ENCODE data around the gene ALDH16A1. TPM values are rescaled to one million over a fixed set of nuclear protein-coding genes. Genes with fewer than 3 reads are reported as not detected.

The ALDH16A1 gene
- total RNA-seq, 1 experiment from 2014 or later = 11.0 TPM

DNA sequence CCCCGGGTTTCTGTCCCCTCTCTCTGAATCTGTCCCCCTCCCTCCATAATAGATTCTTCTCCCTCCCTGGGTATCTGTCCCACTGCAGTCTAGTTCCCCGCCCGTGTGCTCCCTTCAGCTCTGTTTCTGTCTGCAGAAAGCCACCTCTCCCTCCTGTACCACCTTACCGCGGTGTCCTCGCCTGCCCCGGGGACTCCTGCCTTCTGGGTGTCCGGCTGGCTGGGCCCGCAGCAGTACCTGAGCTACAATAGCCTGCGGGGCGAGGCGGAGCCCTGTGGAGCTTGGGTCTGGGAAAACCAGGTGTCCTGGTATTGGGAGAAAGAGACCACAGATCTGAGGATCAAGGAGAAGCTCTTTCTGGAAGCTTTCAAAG lies 60.7 kb downstream of the ALDH16A1 start:
- Histone ChIP-seq H3K9me3 (replicated peaks) (no peaks in the 10 kb centered on the region), H3K27me3 (no peaks in the 10 kb centered on the region), H3K36me3 (no peaks in the 10 kb centered on the region), H3K27ac (peak overlapping the region; percentile 83), H3K4me1 (no peaks in the 10 kb centered on the region), H3K4me3 (peak overlapping the region; percentile 89)
- DNase-seq = no peak

DNA sequence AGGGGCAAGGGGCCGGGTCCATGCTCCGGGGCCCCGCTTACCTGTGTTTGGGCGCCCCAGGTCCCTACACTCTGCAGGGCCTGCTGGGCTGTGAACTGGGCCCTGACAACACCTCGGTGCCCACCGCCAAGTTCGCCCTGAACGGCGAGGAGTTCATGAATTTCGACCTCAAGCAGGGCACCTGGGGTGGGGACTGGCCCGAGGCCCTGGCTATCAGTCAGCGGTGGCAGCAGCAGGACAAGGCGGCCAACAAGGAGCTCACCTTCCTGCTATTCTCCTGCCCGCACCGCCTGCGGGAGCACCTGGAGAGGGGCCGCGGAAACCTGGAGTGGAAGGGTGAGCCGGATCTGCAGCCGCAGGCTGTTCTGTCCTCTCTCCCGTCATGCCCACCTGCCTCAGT lies 61.1 kb downstream of the ALDH16A1 start:
- no peaks in the 10 kb centered on the region for H3K27me3 ChIP-seq
- H3K27ac ChIP-seq = peak overlapping the region; percentile 83; the same call in 1 of the 2 replicates
- H3K4me3 ChIP-seq = no peak overlapping the region; the same call in 1 of the 2 replicates
- H3K9me3 ChIP-seq (replicated peaks) = no peaks in the 10 kb centered on the region
- DNase-seq = no peak
- H3K36me3 ChIP-seq = no peaks in the 10 kb centered on the region; the same call in 1 of the 2 replicates
- H3K4me1 ChIP-seq = no peaks in the 10 kb centered on the region

DNA sequence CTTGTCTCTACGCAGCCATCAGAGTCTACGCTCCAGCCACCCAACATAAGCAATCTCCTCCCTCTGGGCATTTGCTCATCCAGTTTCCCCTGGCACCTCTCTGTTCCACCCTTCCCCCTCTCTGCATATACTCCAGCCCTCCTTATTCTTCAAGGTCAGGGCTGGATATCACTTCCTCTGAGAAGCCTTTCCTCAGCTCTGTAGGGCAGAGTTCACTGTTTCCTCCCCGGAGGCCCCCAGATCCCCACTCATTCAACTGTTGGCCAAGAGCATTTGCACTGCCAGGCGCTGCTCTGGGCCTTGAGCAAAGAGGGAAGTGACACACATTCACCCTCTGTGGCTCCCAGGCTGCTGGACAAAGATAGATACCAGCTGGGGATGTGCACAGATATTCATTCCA lies 62.7 kb downstream of the ALDH16A1 start:
- Histone ChIP-seq H3K4me3 (no peak overlapping the region), H3K9me3 (replicated peaks) (no peaks in the 10 kb centered on the region), H3K27ac (no peak overlapping the region), H3K27me3 (no peaks in the 10 kb centered on the region), H3K4me1 (no peaks in the 10 kb centered on the region), H3K36me3 (no peaks in the 10 kb centered on the region; the same call in 1 of the 2 replicates)
- DNase-seq = no peak

DNA sequence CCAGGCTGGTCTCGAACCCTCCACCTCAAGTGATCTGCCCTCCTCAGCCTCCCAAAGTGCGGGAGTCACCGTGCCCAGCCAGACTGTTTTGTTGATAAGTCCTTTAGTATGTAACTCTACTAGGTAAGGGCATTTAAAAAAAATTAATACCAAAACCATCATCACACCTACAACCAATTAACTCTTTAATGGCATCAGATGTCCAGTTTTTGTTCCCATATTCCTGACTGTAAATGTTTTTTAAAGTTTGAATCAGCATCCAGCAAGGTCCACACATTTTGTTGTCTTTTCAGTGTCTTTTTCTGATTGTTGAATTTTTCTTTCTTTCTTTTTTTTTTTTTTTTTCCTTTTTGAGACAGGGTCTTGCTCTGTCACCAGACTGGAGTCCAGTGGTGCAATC lies 65.0 kb downstream of the ALDH16A1 start:
- Histone ChIP-seq H3K4me1 (no peaks in the 10 kb centered on the region), H3K4me3 (no peak overlapping the region), H3K36me3 (no peaks in the 10 kb centered on the region; the same call in 1 of the 2 replicates), H3K27me3 (no peaks in the 10 kb centered on the region), H3K9me3 (replicated peaks) (no peaks in the 10 kb centered on the region), H3K27ac (no peak overlapping the region)
- DNase-seq = no peak

Other genes starting within 250 kb of the ALDH16A1 start
- gene SLC6A16, start 128.0 kb upstream of the ALDH16A1 start, total RNA-seq (2014; rRNA removed; shearing (Covaris generic)) = 0.33 and 0.40 TPM in 2 replicates
- gene CD37, start 117.8 kb upstream of the ALDH16A1 start, total RNA-seq (2014; rRNA removed; shearing (Covaris generic)) = not detected in 2 replicates
- 72.1 and 72.3 TPM in 2 replicates for gene TEAD2, start 90.8 kb upstream of the ALDH16A1 start, total RNA-seq (2014; rRNA removed; shearing (Covaris generic))
- gene DKKL1, start 89.3 kb upstream of the ALDH16A1 start, total RNA-seq (2014; rRNA removed; shearing (Covaris generic)) = 0.13 and 0.24 TPM in 2 replicates
- not detected in 2 replicates for gene KASH5, start 65.0 kb upstream of the ALDH16A1 start, total RNA-seq (2014; rRNA removed; shearing (Covaris generic))
- gene PTH2, start 29.8 kb upstream of the ALDH16A1 start, total RNA-seq (2014; rRNA removed; shearing (Covaris generic)) = not detected in 2 replicates
- gene GFY, start 27.8 kb upstream of the ALDH16A1 start, total RNA-seq (2014; rRNA removed; shearing (Covaris generic)) = not detected in 2 replicates
- 0.18 TPM in 1 of 2 replicates, not detected in the other for gene SLC17A7, start 11.7 kb upstream of the ALDH16A1 start, total RNA-seq (2014; rRNA removed; shearing (Covaris generic))
- 68.4 and 83.4 TPM in 2 replicates for gene PIH1D1, start 1.4 kb upstream of the ALDH16A1 start, total RNA-seq (2014; rRNA removed; shearing (Covaris generic))
- gene FLT3LG, start 21.0 kb downstream of the ALDH16A1 start, total RNA-seq (2014; rRNA removed; shearing (Covaris generic)) = 0.61 and 1.0 TPM in 2 replicates
- gene RPL13A, start 34.4 kb downstream of the ALDH16A1 start, total RNA-seq (2014; rRNA removed; shearing (Covaris generic)) = 3,376 and 3,926 TPM in 2 replicates
- gene RPS11, start 43.2 kb downstream of the ALDH16A1 start, total RNA-seq (2014; rRNA removed; shearing (Covaris generic)) = 2,852 and 3,079 TPM in 2 replicates
- 25.0 and 26.6 TPM in 2 replicates for gene FCGRT, start 59.4 kb downstream of the ALDH16A1 start, total RNA-seq (2014; rRNA removed; shearing (Covaris generic))
- 2.8 and 3.4 TPM in 2 replicates for gene RCN3, start 74.8 kb downstream of the ALDH16A1 start, total RNA-seq (2014; rRNA removed; shearing (Covaris generic))
- 54.2 and 66.5 TPM in 2 replicates for gene NOSIP, start 127.3 kb downstream of the ALDH16A1 start, total RNA-seq (2014; rRNA removed; shearing (Covaris generic))
- 0.51 and 0.58 TPM in 2 replicates for gene PRRG2, start 128.1 kb downstream of the ALDH16A1 start, total RNA-seq (2014; rRNA removed; shearing (Covaris generic))
- 6.1 and 6.3 TPM in 2 replicates for gene PRR12, start 138.0 kb downstream of the ALDH16A1 start, total RNA-seq (2014; rRNA removed; shearing (Covaris generic))
- 7.5 and 7.6 TPM in 2 replicates for gene RRAS, start 186.9 kb downstream of the ALDH16A1 start, total RNA-seq (2014; rRNA removed; shearing (Covaris generic))
- 15.9 and 16.3 TPM in 2 replicates for gene SCAF1, start 189.0 kb downstream of the ALDH16A1 start, total RNA-seq (2014; rRNA removed; shearing (Covaris generic))
- gene IRF3, start 212.6 kb downstream of the ALDH16A1 start, total RNA-seq (2014; rRNA removed; shearing (Covaris generic)) = 35.1 and 38.6 TPM in 2 replicates
- gene BCL2L12, start 212.7 kb downstream of the ALDH16A1 start, total RNA-seq (2014; rRNA removed; shearing (Covaris generic)) = 45.2 and 61.7 TPM in 2 replicates
- gene PRMT1, start 224.0 kb downstream of the ALDH16A1 start, total RNA-seq (2014; rRNA removed; shearing (Covaris generic)) = 385 and 390 TPM in 2 replicates
- gene ADM5, start 236.4 kb downstream of the ALDH16A1 start, total RNA-seq (2014; rRNA removed; shearing (Covaris generic)) = 5.5 and 7.7 TPM in 2 replicates
- 15.2 and 20.4 TPM in 2 replicates for gene CPT1C, start 237.9 kb downstream of the ALDH16A1 start, total RNA-seq (2014; rRNA removed; shearing (Covaris generic))

Data from SJCRH30 (cell line).